ENCODE data around the gene UBN2. TPM values are rescaled to one million over a fixed set of nuclear protein-coding genes. Genes with fewer than 3 reads are reported as not detected.

The UBN2 gene
- 30.1 and 32.1 TPM in 2 replicates for total RNA-seq
- long read RNA-seq, partial matches to known transcripts: 0 of 1 reads
- long read RNA-seq, other reads (novel, unspliced or antisense): 1 of 1 reads

- peak; percentile 93 for DNase-seq (ENCODE audit: low read depth, low spot score)
- H3K4me3 Mint-ChIP-seq: peak within 1 kb of the TSS; percentile 99
- TF ChIP-seq CTCF (conservative IDR thresholded peaks at IDR 0.05): no peak
- no peaks in the 10 kb centered on the region for H3K9me3 Mint-ChIP-seq
- peak within 1 kb of the TSS; percentile 98 for H3K27ac Mint-ChIP-seq (ENCODE audit: unreplicated experiment)
- peaks cover 22% of the 10 kb centered on the region for H3K27me3 Mint-ChIP-seq (ENCODE audit: low read depth)
- peaks cover 3% of the 10 kb centered on the region for H3K36me3 Mint-ChIP-seq (ENCODE audit: low read depth)
- H3K4me1 Mint-ChIP-seq: peaks cover 32% of the 10 kb centered on the region
These were observed at the start of gene UBN2 for GRCh38 chr7:139230774-139231512. UBN2 (plus strand) TSS chr7:139231237; CDS start chr7:139231485, 248 bp downstream.

- no peak overlapping the region for H3K27ac Mint-ChIP-seq (ENCODE audit: unreplicated experiment)
- H3K9me3 Mint-ChIP-seq: no peaks in the 10 kb centered on the region
- H3K4me3 Mint-ChIP-seq: no peak overlapping the region
- DNase-seq (ENCODE audit: low read depth, low spot score): no peak
- H3K36me3 Mint-ChIP-seq (ENCODE audit: low read depth): peaks cover 11% of the 10 kb centered on the region
- TF ChIP-seq CTCF (conservative IDR thresholded peaks at IDR 0.05): no peak
- no peaks in the 10 kb centered on the region for H3K4me1 Mint-ChIP-seq
- H3K27me3 Mint-ChIP-seq (ENCODE audit: low read depth): no peaks in the 10 kb centered on the region
These were observed 49.6 kb upstream of the UBN2 start for GRCh38 chr7:139181404-139181803.

- H3K36me3 Mint-ChIP-seq (ENCODE audit: low read depth): peaks cover 11% of the 10 kb centered on the region
- no peaks in the 10 kb centered on the region for H3K9me3 Mint-ChIP-seq
- no peak for DNase-seq (ENCODE audit: low read depth, low spot score)
- H3K4me3 Mint-ChIP-seq: no peak overlapping the region
- no peak for TF ChIP-seq CTCF (conservative IDR thresholded peaks at IDR 0.05)
- no peaks in the 10 kb centered on the region for H3K27me3 Mint-ChIP-seq (ENCODE audit: low read depth)
- H3K4me1 Mint-ChIP-seq: no peaks in the 10 kb centered on the region
- no peak overlapping the region for H3K27ac Mint-ChIP-seq (ENCODE audit: unreplicated experiment)
These were observed 48.7 kb upstream of the UBN2 start for GRCh38 chr7:139182363-139182762.

GRCh38 chr7:139183251-139183650 lies 47.8 kb upstream of the UBN2 start:
- DNase-seq (ENCODE audit: low read depth, low spot score): no peak
- no peak for TF ChIP-seq CTCF (conservative IDR thresholded peaks at IDR 0.05)
- Mint-ChIP-seq H3K4me3 (no peak overlapping the region), H3K27me3 (ENCODE audit: low read depth) (no peaks in the 10 kb centered on the region), H3K36me3 (ENCODE audit: low read depth) (peaks cover 11% of the 10 kb centered on the region), H3K9me3 (no peaks in the 10 kb centered on the region), H3K4me1 (no peaks in the 10 kb centered on the region), H3K27ac (ENCODE audit: unreplicated experiment) (no peak overlapping the region)

- Mint-ChIP-seq H3K4me1 (no peaks in the 10 kb centered on the region), H3K4me3 (no peak overlapping the region)
These were observed 47.1 kb upstream of the UBN2 start for GRCh38 chr7:139183878-139184338.

More at GRCh38 chr7:139183878-139184338, 47.1 kb upstream of the UBN2 start:
- Mint-ChIP-seq H3K36me3 (ENCODE audit: low read depth) (peaks cover 11% of the 10 kb centered on the region), H3K9me3 (no peaks in the 10 kb centered on the region), H3K27me3 (ENCODE audit: low read depth) (no peaks in the 10 kb centered on the region), H3K27ac (ENCODE audit: unreplicated experiment) (no peak overlapping the region)
- no peak for TF ChIP-seq CTCF (conservative IDR thresholded peaks at IDR 0.05)
- no peak for DNase-seq (ENCODE audit: low read depth, low spot score)

Data from neural crest cell (in vitro differentiated cells).